HG03280 (cell line): ENCODE results near the gene UGT3A1.
A peak's percentile ranks its signal among the peaks of the same experiment; 100 is the strongest.

Source experiments
- ATAC-seq: cut with Tn5 transposase; IDR thresholded peaks from one replicate; pipeline ENCODE4 v1.9.1; 2021; ENCODE audit warnings: mild to moderate bottlenecking, moderate library complexity; ENCODE audit not compliant: unreplicated experiment

Gene UGT3A1

DNA sequence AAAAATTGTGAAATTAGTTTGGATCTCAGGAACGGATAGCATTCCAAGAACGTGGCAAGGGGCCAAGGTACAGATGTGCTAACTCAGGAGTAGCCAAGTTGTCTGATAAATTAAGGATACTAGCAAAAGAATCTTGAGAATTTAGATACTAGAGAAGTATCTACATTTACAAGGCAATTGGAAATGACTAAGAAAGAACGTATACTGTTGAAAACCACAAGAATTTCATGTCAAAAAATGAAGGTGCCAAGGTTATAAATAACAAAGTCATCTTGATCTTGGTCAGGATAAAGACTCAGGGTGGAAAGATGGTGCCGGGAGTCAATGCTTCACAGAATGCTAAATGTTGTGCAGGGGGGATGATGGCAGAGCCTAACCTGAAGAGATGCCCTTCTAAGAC is 72.0 kb downstream of the UGT3A1 start:
- no peak for ATAC-seq

DNA sequence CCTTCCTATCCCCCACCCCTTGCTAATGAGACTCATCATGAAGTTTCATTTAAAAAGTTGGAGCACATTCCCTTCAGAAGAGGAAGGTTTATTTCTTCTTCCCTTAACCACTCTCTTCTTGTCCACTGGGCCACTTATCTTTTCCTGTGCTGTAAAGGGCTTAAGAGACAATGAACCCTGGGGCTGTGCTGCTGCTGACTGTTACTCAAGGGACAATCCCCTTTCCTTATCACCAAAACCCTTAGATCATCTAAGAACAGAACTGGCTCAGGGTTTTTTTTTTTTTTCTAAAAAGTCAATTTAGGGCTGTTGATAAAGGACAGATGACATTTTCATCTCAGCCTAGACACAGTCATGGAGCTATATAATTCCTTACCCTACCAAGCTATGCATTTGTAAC is 82.4 kb downstream of the UGT3A1 start:
- ATAC-seq: no peak

DNA sequence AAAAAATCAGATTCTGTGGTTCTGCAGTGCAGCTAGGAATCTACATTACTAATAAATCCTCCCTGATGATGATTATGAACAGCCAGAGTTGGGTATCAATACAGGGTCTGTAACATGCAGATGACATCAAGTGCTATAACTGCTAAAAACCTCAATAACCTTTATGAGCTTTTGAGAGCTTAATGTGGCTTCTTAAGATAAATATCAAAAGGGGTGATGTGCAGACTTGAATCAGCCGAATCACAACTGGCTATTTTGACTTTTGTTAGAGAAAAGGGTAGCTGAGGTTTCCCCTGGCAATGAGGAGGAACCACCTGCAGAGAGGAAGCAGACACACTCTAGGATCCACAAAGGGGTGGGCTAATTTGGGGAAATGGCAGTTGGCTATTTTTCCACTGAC is 83.0 kb downstream of the UGT3A1 start:
- no peak for ATAC-seq

DNA sequence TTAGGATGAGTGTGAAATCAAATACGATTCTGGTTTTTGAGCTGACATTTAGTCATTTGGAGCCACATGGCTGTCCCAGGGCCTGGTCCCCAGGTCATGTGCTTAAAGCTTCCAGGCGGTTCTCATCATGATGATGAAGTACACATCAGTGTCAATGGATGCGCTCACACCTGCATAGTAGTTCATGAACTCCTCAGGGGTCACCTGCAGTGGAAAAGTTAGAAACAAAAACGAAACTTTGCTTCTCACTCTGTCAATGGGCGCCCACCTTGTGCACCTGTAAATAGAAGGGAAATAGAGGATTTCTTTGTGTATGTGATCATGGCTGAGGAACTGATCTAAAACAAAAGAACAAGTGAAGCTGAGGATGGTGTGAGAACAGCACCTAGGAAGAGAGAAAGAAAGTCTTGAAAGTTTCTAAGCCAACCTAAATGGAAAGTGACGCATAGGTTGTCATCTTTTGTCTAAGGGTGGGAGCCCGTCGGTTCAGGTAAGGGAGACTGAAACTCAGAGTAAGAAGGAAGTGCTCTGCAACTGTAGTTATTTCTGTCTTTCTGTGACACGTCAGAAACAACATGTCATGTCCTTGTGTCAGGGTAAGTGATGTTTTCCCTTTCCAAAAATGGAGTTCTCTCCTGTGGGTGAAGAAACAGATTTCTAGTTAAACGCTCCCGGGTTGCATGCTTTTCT is 86.6 kb downstream of the UGT3A1 start:
- ATAC-seq: peak; percentile 63

DNA sequence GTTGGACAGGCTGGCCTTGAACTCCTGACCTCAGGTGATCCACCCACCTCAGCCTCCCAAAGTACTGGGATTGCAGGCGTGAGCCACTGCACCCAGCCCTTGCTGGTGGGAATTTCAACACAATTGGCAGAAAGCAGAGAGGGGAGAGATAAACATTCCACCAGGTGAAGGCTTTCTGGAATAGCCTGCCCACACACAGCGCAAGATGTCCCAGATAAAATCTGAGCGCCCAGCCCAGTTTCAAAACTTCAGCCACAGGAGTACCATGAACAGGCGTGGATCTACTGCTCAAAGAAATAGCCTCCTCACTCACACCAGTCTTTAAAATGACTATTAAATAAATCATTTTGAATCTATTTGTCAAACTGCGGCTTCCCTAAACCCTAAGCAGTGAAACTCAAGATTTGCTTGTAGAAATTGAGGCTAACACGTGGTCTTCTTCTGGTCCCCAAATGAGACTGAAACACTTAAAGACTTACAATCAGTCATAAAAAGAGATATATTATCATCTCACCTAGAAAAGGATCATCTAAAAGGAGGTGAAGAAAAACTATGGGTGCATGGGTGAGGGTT is 87.5 kb downstream of the UGT3A1 start:
- no peak for ATAC-seq

DNA sequence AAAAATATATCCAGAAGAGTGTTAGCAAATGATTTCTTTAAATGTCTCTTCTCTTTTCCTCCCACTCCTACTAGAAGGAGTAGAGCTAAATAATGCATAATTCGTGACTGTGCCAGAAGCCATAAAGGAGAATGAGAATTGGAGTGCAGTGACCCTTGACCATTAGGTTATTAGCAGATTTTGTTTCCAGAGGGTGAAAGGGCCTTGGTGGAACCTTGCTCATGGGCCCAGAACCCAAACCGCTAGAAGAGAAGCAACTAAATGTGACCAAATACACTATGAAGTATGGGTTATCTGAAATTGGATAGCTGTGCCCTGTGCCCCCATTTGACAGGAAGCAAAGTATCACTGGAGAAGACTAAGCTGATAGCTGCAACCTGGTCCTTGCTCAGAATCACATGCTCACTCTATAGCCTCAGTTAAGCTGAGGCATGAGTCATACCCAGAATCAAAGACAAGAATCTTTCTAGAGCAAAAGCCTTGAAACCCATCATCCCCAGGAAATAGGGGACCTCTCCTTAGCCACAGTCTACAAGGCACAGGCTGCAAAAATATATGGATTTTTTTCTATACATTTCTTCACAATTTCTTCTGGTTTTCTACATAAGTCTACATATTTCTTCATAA is 89.0 kb downstream of the UGT3A1 start:
- ATAC-seq: peak; percentile 51
